NCI-H2081 (cell line): ENCODE measurements around the gene DBI.
"Not testable (repeated sequence)": the region's sequence is repeated elsewhere in the genome, so short reads cannot be mapped to it uniquely, and the experiment has no call there.

Experiments
- DNase-seq, 2 experiments: peaks; one replicate each; lab custom pipeline; 2025; lab: John Stamatoyannopoulos, UW

DBI gene

GRCh38 chr2:119402106-119402505 is 35.3 kb downstream of the DBI start:
- DNase-seq = no peak

- DNase-seq = no peak
Measured at GRCh38 chr2:119402645-119403560, 36.1 kb downstream of the DBI start.

GRCh38 chr2:119403618-119404017 is 36.8 kb downstream of the DBI start:
- not testable (repeated sequence) for DNase-seq

- DNase-seq = no peak
Measured at GRCh38 chr2:119405151-119405550, 38.4 kb downstream of the DBI start.

GRCh38 chr2:119407430-119408220 is 40.8 kb downstream of the DBI start:
- peak in 1 of 2 experiments; percentile 46 for DNase-seq

GRCh38 chr2:119408221-119408619 is 41.4 kb downstream of the DBI start:
- DNase-seq = peak in 1 of 2 experiments; percentile 11

- no peak for DNase-seq
Measured at GRCh38 chr2:119409506-119409905, 42.7 kb downstream of the DBI start.

GRCh38 chr2:119414894-119415293 is 48.1 kb downstream of the DBI start:
- no peak for DNase-seq

- DNase-seq = no peak
Measured at GRCh38 chr2:119415630-119416029, 48.9 kb downstream of the DBI start.

GRCh38 chr2:119416299-119416923 is 49.6 kb downstream of the DBI start:
- no peak for DNase-seq

- DNase-seq = no peak
Measured at GRCh38 chr2:119417908-119418307, 51.1 kb downstream of the DBI start.

- no peak for DNase-seq
Measured at GRCh38 chr2:119419065-119419464, 52.3 kb downstream of the DBI start.

GRCh38 chr2:119419803-119420508 is 53.2 kb downstream of the DBI start:
- DNase-seq = no peak

- DNase-seq = no peak
Measured at GRCh38 chr2:119421304-119421703, 54.5 kb downstream of the DBI start.

- DNase-seq = no peak
Measured at GRCh38 chr2:119421741-119422140, 55.0 kb downstream of the DBI start.
